GM19372 (cell line): ENCODE measurements around the gene NOXO1.

ENCODE experiments used
- ATAC-seq: cut with Tn5 transposase; IDR thresholded peaks from one replicate; pipeline ENCODE4 v1.9.1; 2021; ENCODE audit warnings: mild to moderate bottlenecking, low read depth, moderate library complexity; ENCODE audit not compliant: unreplicated experiment

NOXO1 gene

DNA sequence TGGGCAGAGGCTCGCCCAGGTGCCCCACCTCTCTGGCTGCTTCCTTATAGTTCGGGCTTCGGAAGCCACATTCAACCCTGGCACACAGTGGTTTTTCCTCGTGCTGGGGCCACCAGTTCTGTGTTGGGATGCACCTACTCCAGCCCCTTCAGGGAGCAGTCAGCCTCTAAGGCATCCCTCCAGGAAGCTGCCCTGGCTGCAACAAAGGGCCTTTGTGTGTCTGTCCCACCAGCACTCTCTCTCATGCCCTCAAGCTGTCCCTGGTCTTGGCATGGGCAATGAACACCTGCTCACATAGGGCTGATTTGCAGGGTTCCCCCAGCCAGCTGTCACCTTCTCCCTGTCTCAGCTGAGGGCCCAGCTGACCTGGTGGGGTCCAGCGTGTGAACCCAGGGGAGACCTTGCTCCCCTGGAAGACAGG is 754 bp upstream of the NOXO1 start:
- no peak for ATAC-seq

- no peak for ATAC-seq
These were observed 540 bp downstream of the NOXO1 start for GRCh38 chr16:1980770-1981087.

- ATAC-seq, result no peak
These were observed 1.1 kb downstream of the NOXO1 start for GRCh38 chr16:1980030-1980769.

DNA sequence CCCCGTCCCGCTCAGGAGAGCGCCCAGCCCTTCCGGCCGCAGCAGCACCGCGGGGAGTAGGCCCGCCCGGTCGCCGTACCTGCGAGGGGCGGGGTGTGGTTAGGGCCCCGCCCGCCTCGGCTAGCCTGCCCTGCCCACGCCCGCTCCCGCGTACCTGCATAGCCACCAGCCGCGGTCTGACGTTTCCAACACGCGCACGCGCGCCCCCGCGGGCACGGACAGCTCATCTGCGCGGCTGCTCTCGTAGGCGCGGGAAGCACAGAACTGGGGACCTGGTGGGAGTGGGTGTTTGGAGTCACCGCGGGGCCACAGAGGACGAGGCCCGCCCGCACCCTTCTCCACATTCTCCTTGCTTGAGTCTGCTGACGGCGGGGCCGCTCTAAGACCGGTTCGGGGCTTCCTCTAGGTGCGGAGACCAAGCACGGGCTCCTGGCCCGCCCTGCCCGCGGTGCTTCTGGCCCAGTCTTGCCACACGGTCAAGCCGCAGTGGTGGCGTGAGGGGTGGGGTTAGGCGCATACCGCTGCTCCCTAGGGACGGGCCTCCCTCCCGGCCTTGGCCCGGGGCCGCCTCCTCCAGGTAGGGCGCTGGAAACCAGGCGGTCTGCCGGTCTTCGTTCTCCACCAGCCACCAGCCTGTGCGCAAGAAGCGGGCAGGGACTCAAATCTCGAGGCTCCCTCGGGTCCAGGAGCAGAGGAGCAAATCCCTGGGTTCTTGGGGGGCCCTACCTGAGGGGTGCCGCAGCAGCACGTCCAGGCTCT is 1.8 kb downstream of the NOXO1 start:
- no peak for ATAC-seq

DNA sequence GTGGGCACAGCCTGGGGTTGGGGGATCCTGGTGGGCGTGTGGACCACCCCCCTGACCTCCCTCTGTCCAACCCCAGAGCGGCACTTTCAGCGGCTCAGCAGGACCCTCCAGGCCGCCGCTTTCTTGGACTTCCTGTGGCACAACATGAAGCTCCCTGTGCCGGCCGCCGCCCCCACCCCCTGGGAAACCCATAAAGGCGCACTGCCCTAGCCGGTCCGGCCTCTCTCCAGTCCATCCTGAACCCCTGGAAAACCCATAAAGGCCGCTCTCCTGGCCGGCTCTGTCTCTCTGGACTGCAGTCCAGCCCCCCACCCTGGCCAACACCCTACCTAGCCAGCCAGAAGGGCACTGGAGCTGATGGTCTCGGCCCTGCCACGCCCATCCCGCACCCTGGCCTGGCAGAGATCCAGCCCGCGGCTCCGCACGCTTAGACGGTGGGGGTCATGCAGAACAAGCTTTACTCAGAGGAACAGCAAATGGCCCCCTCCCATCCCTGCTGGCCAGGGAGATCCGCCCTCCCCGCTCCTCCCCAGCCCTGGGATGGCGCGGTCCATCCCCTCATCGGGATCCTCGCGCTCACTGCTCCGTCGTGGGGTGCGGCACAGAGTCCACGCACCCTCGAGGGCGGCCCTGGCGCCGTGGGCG is 2.7 kb downstream of the NOXO1 start:
- ATAC-seq, result no peak

GRCh38 chr16:1977875-1978268 is 3.4 kb downstream of the NOXO1 start:
- no peak for ATAC-seq

GRCh38 chr16:1976951-1977874 is 4.1 kb downstream of the NOXO1 start:
- ATAC-seq, result no peak

GRCh38 chr16:1976216-1976520 is 5.1 kb downstream of the NOXO1 start:
- no peak for ATAC-seq

DNA sequence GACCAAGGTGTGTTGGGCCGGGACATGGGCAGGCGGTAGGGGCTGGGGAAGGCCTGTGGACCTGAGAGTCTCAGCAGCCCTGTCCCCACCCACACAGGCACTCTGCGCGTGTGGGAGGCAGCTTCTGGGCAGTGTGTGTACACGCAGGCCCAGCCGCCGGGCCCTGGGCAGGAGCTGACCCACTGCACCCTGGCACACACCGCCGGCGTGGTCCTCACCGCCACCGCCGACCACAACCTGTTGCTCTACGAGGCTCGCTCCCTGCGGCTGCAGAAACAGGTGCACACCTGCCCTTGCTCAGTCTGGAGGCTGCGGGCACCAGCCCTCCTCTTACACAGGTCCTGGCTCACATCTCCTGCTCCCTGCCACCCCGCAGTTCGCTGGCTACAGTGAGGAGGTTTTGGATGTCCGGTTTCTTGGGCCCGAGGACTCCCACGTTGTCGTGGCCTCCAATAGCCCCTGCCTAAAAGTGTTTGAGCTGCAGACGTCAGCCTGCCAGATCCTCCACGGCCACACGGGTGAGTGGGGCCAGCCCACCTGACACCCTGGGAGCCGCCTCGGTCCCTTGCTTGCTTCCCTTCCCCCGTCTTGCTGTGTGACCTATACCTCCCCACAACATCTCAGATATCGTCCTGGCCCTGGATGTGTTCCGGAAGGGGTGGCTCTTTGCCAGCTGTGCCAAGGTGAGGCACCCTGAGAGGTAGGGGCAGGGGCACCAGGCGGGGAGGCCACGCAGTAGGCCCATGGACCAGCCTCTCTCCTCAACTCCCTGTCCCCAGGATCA is 5.6 kb downstream of the NOXO1 start:
- no peak for ATAC-seq

- no peak for ATAC-seq
These were observed 6.9 kb downstream of the NOXO1 start for GRCh38 chr16:1974157-1975070.

GRCh38 chr16:1973461-1974156 is 7.7 kb downstream of the NOXO1 start:
- no peak for ATAC-seq

GRCh38 chr16:1972490-1972877 is 8.8 kb downstream of the NOXO1 start:
- ATAC-seq, result no peak

GRCh38 chr16:1971796-1972489 is 9.3 kb downstream of the NOXO1 start, which contains the start of gene TBL3:
TBL3 (plus strand) TSS chr16:1972053; CDS start chr16:1972165, 112 bp downstream.
- ATAC-seq, result peak; percentile 88

DNA sequence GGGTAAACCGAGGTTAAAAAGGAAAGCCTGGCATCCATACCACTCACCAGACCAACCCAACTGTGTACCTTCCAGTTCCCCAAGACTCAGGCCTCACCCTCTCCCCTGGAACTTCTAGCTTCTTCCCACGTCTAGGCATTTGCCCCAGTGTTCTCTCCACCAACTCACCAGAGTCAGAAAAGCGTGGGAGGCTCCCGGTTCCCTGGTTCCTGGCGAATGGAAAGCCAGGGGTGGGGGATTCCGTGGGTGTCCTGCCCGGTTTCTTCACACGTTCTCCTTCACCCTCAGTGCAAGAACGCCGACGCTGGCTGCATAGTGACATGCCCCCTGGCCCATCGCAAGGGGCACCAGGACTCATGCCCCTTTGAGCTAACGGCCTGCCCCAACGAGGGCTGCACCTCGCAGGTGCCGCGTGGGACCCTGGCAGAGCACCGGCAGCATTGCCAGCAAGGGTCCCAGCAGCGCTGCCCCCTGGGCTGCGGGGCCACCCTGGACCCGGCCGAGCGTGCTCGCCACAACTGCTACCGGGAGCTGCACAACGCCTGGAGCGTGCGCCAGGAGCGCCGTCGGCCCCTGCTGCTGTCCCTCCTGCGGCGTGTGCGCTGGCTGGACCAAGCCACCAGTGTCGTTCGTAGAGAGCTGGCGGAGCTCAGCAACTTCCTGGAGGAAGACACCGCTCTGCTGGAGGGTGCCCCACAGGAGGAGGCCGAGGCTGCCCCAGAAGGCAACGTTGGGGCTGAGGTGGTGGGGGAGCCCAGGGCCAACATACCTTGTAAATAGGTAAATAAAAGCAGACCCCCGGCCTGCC is 12.9 kb downstream of the NOXO1 start:
- no peak for ATAC-seq

DNA sequence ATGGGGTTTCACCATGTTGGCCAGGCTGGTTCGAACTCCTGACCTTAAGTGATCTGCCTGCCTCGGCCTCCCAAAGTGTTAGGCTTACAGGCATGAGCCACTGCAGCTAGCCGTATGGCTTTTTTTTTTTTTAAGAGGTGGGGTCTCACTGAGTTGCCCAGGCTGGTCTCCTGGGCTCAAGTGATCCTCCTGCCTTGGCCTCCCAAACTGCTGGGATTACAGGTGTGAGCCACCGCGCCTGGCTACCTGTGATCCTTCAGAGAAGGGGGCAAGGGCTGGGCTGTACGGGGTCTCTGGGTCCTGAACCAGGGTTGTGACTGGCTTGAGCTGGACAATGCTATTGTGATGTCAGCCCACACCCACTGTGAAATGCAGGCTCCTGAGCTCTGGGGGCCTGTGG is 14.8 kb downstream of the NOXO1 start, which contains the start of gene RNF151:
RNF151 (plus strand) TSS at position 397 of the 400 bp plus-strand sequence. CDS start 26 bp downstream, outside the sequence.
- ATAC-seq, result no peak

DNA sequence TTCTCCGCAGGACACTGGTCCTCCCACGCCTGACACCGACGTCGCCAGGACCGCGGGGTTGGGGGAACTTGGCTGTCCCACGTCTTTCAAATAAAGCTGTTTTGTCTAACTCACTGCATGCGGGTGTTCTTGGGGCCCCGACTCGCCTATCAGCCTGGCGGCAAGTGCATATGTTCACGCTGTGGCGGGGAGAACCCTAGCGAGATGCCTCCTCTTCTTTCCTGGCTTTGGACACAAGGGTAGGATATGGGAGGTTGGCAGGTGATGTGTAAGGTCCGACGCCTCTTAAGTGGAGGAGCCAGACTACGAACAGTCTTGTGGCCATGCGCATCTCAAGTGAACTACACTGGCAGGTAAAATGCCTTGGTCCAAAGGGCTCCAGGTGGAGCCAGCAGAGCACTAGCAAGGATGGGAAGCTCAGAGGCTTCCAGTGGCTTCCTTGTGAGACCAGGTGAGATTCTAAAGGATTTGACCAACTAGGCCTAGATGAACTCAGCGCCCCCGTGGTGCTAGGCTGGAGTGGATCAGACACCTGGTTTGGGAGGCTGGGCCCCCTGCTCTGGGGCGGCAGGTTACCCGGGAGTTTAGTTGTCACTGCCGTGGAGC is 15.8 kb downstream of the NOXO1 start:
- ATAC-seq, result no peak
